ENCODE results near the gene TAF6.

TAF6 gene

DNA sequence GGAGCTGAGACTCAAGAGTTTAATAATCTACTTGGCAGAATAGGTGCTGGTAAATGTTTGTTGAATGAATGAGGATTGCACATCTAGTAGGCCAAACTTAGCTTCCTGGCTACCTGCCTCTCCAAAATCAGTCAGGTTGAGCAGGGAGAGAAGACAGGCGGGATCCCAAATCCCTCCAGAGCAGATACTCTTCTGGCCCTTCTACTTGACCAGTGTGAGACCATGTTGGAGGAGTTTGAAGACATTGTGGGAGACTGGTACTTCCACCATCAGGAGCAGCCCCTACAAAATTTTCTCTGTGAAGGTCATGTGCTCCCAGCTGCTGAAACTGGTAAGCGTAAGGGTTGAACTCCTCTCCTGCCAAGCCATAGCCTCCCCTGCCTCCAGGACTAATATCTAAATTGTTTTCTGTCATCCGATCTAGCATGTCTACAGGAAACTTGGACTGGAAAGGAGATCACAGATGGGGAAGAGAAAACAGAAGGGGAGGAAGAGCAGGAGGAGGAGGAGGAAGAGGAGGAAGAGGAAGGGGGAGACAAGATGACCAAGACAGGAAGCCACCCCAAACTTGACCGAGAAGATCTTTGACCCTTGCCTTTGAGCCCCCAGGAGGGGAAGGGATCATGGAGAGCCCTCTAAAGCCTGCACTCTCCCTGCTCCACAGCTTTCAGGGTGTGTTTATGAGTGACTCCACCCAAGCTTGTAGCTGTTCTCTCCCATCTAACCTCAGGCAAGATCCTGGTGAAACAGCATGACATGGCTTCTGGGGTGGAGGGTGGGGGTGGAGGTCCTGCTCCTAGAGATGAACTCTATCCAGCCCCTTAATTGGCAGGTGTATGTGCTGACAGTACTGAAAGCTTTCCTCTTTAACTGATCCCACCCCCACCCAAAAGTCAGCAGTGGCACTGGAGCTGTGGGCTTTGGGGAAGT lies 5.4 kb upstream of the TAF6 start:
- no peak for DNase-seq (ENCODE audit: low read depth in 1 of 2, low spot score in 1 of 2)

DNA sequence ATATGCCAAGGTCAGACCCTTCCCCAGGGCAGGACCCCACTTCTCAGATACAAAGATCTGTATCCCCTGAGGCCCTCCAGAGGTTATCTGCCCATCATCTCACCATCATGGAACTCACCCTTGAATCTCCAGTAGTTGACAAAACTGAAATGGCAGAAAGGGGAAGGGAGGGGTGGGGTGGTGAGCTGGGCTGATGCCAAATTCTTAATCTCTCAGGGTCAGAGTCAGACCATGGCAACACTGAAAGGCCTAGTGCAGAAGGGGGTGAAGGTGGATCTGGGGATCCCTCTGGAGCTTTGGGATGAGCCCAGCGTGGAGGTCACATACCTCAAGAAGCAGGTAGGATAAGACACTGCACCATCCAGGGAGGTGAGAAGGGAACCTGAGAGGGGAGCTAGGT lies 3.4 kb upstream of the TAF6 start:
- DNase-seq (ENCODE audit: low read depth in 1 of 2, low spot score in 1 of 2), result no peak

DNA sequence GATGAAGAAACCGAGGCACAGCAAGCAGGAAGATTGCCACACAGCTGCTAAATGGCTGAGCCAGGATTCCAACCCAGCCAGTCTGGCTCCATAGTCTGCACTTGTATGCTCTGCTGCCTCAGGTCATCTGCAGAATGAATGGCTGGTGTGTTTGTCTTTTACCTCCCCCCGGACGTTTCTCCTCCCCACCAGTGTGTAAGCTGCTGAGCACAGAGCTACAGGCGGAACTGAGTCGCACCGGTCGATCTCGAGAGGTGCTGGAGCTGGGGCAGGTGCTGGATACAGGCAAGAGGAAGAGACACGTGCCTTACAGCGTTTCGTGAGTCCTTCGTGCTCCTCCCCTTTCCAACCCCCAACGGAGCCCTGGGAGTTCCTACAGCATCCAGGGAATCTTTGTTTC lies 2.9 kb upstream of the TAF6 start:
- no peak for DNase-seq (ENCODE audit: low read depth in 1 of 2, low spot score in 1 of 2)

GRCh38 chr7:100120733-100121036 lies 1.5 kb upstream of the TAF6 start:
- no peak for DNase-seq (ENCODE audit: low read depth in 1 of 2, low spot score in 1 of 2)

DNA sequence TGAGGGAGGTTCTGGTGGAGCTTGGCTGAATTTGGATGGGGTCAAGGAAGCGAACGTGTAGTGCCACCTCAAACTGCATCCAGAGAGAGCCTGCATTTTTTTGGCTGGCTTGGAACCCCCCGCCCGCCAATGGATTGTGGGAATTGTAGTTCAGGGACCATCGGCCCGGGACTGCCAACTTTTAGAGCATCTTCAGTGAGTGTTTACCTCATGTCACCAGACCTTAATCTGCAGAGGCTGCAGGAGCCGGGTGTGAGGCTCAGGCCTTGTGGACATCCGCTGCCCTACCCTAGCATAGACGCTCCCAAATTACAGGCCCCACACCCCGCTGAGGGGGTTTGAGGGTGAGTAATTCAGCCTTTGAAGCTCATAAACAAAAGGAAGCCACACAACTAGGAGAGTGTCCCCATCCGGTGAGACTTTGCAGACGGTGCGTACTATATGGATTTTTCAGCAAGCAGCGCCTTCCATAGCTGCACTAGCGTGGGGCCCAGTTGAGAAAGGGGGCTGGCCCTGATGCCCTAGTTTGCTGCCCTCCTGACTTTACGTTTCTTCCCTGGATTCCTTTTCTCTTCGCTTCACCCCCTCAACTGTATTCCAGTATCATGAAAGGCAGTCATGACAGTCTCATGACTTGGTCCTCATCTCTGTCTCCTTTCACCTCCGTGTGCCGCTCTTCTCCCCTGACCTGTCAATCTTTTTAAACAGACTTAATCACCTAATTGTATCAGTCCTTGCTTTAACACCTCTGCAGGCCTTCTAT lies 993 bp upstream of the TAF6 start:
- peak in 1 of 2 donors; percentile 58 for DNase-seq (ENCODE audit: low read depth in 1 of 2, low spot score in 1 of 2)

DNA sequence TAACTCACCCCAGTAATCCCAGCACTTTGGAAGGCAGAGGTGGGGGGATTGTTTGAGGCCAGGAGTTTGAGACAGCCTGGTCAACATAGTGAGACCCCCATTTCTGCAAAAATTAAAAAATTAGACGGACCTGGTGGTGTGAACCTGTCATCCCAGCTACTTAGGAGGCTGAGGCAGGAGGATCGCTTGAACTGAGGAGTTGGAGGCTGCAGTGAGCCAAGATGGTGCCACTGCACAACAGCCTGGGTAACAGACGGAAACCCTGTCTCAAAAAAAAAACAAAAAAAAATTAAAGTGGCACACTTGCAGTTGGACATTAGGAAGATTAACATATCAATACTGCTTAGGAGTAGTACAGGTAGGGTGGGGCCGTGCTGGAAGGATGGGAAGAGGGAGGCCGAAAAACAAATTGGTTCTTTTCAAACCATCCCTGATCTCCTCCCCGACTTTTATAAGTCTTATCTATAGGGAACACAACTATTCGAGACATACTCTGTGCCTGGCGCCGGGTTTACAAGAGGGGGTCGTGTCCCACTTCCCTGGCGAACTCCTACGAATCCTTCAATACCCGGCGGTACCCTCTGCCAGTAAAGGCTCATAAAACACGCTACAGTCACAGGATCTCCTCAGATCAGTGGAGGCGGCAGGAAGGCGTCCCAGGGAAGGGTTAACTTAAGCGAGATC lies 628 bp downstream of the TAF6 start:
- DNase-seq (ENCODE audit: low read depth in 1 of 2, low spot score in 1 of 2), result no peak

- no peak for DNase-seq (ENCODE audit: low read depth in 1 of 2, low spot score in 1 of 2)
These were observed 4.1 kb downstream of the TAF6 start for GRCh38 chr7:100115026-100115425.

GRCh38 chr7:100111914-100112313 lies 7.2 kb downstream of the TAF6 start:
- DNase-seq (ENCODE audit: low read depth in 1 of 2, low spot score in 1 of 2), result no peak

- DNase-seq (ENCODE audit: low read depth in 1 of 2, low spot score in 1 of 2), result no peak
These were observed 8.0 kb downstream of the TAF6 start for GRCh38 chr7:100111156-100111555.

DNA sequence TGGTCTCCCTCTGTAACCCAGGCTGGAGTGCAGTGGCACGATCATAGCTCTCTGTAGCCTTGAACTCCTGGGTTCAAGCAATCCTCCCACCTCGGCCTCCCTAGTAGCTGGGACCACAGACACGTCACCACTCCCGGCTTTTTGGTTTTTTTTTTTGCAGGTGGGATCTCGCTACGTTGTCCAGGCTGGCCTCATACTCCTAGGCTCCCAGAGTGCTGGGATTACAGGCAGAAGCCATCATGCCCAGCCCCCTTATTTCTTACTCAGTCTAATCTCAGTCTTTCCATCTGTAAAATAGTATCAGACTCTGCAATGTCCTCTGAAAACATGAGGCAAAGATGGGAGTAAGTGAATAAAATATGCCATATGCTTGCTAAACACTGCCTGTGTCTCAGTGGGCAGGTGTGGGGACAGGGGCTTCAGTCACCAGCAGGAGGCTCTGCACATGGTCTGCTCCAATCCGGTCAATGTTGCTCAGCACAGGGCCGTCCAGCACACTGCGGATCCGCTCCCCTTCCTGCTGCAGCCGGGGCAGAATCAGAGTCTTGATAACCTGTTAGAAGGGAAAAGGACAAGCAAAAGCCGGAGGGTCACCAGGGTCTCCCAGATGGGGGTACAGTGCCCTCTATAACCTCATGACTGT lies 9.5 kb downstream of the TAF6 start:
- no peak for DNase-seq (ENCODE audit: low read depth in 1 of 2, low spot score in 1 of 2)

DNA sequence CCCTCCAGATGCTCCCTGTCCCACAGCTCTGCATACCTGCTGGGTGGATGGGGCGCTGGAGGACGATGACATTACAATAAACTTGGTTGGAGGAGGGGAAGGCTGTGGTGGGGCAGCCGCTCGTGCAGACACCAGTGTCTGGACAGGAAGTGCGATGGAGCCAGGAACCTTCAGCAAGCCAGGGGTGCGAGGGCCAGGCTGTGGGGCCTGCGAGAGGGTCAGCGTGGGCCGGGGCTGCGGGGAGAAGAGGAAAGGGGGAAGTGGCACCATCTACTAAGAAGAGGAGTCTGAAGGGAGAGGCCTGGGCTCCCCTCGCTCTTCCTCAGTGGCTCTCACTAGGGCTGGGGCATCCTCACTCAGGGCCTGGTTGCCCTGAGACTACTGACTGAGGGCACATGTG lies 11.3 kb downstream of the TAF6 start:
- no peak for DNase-seq (ENCODE audit: low read depth in 1 of 2, low spot score in 1 of 2)

DNA sequence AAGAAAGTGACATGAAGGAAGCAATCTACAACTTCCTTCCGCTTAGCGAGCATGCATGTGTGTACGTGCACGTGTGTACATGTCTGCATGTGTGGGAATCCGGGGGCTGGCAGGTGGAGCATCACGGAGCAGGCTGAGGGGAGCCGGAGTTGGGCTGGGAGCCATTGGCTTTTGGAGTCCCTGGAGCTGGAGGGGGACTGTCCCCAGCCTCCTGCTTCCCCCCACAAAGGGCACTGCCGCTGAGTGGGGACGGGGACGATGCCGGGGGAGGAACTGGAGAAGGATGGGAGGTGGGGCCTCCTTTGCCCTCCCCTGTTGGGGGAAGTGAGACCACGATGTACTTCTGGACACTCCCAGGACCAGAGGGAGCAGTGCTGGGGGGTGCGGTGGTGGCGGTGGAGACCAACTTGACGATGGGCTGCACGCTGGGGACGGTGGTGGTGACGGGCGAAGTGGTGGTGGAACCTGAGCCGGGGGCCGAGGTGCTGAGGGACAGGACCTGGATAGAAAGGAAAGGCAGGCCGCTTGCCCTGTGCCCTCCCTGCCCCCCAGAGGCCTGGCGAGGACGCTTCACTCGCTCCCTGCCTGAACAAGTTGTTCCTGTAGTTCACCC lies 11.9 kb downstream of the TAF6 start:
- no peak for DNase-seq (ENCODE audit: low read depth in 1 of 2, low spot score in 1 of 2)

DNA sequence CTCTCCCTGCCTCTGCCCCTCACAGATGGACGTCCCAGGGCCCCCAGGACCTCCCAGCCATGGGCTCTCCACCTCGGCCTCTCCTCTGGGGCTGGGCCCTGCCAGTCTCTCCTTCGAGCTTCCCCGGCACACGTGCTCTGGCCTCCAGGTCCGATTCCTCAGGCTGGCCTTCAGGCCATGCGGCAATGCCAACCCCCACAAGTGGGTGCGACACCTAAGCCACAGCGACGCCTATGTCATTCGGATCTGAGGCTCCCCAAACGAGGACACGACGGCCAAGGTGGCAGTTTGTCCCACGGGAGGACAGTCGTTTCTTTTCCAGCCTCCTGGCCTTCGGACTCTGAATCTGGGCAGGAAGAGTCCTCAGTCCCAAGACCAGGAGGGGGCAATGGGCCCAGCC lies 12.5 kb downstream of the TAF6 start:
- DNase-seq (ENCODE audit: low read depth in 1 of 2, low spot score in 1 of 2), result no peak

DNA sequence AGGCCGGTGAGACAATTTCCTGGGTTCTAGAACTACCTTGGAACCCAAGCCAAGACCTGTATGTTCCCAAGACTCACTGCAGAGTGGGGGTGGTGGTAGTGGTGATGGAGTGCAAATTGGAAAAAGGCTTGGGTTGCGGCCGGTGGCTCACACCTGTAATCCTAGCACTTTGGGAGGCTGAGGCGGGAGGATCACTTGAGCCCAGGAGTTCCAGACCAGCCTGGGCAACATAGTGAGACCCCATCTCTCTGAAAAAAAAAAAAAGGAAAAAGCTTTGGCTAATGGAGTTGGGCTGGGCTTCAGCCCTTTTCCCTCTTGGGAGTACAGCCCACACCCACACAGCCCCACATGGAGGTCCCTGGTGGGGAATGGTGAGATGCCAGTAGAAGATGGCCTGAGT lies 13.6 kb downstream of the TAF6 start:
- no peak for DNase-seq (ENCODE audit: low read depth in 1 of 2, low spot score in 1 of 2)

GRCh38 chr7:100102950-100103840 lies 16.0 kb downstream of the TAF6 start:
- no peak for DNase-seq (ENCODE audit: low read depth in 1 of 2, low spot score in 1 of 2)

GRCh38 chr7:100101016-100101862 lies 17.9 kb downstream of the TAF6 start, which contains the start of the genes AP4M1 and MCM7:
AP4M1 (plus strand) TSS chr7:100101643; CDS start chr7:100101715, 72 bp downstream.
MCM7 (minus strand) TSS chr7:100101397; CDS start chr7:100101294, 103 bp downstream.
- peak; percentile 89 to 97 for DNase-seq (ENCODE audit: low read depth in 1 of 2, low spot score in 1 of 2)

- peak; percentile 72 to 81 for DNase-seq (ENCODE audit: low read depth in 1 of 2, low spot score in 1 of 2)
These were observed 18.6 kb downstream of the TAF6 start for GRCh38 chr7:100100420-100101015.

- no peak for DNase-seq (ENCODE audit: low read depth in 1 of 2, low spot score in 1 of 2)
These were observed 19.7 kb downstream of the TAF6 start for GRCh38 chr7:100099452-100099851.
